Kidney (tissue), 14 donors: ENCODE results near the gene CA5B. TPM values are rescaled to one million over a fixed set of nuclear protein-coding genes. Genes with fewer than 3 reads are reported as not detected.

Experiments used
- DNase-seq, 5 donors: peaks; one replicate each; pipeline ENCODE4 v3.0.0-alpha.2; 2013 to 2020
- FAIRE-seq: peaks from 2 replicates; lab custom pipeline; 2012; peaks lifted over from hg19 to GRCh38; lab: Jason Lieb, UNC
- H3K27ac ChIP-seq, 2 donors: one replicate each; pipeline ENCODE4 v1.7.0; 2013; ENCODE audit warnings: low read depth in 2 of 2, low read length in 2 of 2, inconsistent platforms in 1 of 2
- H3K27me3 ChIP-seq: one replicate; pipeline ENCODE4 v1.7.1; 2013; ENCODE audit warnings: low read length, inconsistent platforms; ENCODE audit not compliant: control insufficient read depth, insufficient read depth
- H3K36me3 ChIP-seq, 3 donors: one replicate each; pipeline versions ENCODE4 v1.7.0 to v1.7.1; 2013; ENCODE audit warnings: low read length in 3 of 3, control low read depth in 1 of 3, inconsistent platforms in 1 of 3; ENCODE audit not compliant: insufficient read depth in 3 of 3, control insufficient read depth in 2 of 3
- H3K4me1 ChIP-seq, 3 donors: one replicate each; pipeline versions ENCODE4 v1.7.0 to v1.7.1; 2013; ENCODE audit warnings: low read length in 3 of 3, inconsistent platforms in 1 of 3, low read depth in 1 of 3; ENCODE audit not compliant: control insufficient read depth in 2 of 3, insufficient read depth in 2 of 3
- H3K4me3 ChIP-seq, 3 donors: one replicate each; pipeline versions ENCODE4 v1.7.0 to v1.8.1; 2013; ENCODE audit warnings: low read length in 3 of 3, control low read depth in 1 of 3, inconsistent platforms in 1 of 3
- H3K9ac ChIP-seq, 3 donors: one replicate each; pipeline versions ENCODE4 v1.7.0 to v1.7.1; 2013; ENCODE audit warnings: low read length in 3 of 3, control low read depth in 1 of 3, inconsistent platforms in 1 of 3
- H3K9me3 ChIP-seq, 3 donors: one replicate each; pipeline versions ENCODE4 v1.7.0 to v1.7.1; 2013; ENCODE audit warnings: low read length in 3 of 3, control low read depth in 1 of 3, inconsistent platforms in 1 of 3; ENCODE audit not compliant: control insufficient read depth in 2 of 3, insufficient read depth in 1 of 3
- CTCF ChIP-seq: IDR thresholded peaks from 3 replicates; pipeline ENCODE4 v1.5.1; 2012; ENCODE audit warnings: mild to moderate bottlenecking, moderate library complexity, borderline replicate concordance; ENCODE audit not compliant: insufficient read depth; ENCODE audit errors: extremely low read depth
- intact Hi-C: fragments of 100-400 bp; cut with DNase I; formaldehyde crosslinking; loops from one replicate; pipeline ENCODE4 v1.11.1; 2022
- polyA plus RNA-seq: library from polyadenylated mRNA; stranded (reverse); fragments of 350-450 nt; fragmentation: Illumina TruSeq; extraction: RNeasy Lipid Tissue Mini Kit (QIAGEN cat#74804); gene quantifications from one replicate; pipeline ENCODE4 v1.2.3, GENCODE V29; 2014; ENCODE audit warnings: low read depth, low replicate concordance; ENCODE audit not compliant: insufficient read depth
- total RNA-seq: library from RNA; stranded (reverse); fragmentation: NEBNext Ultra II Directional; extraction: Animal tissue kit (Norgen Biotek cat#: 25700); gene quantifications from one replicate; pipeline ENCODE4 v1.2.1, GENCODE V29; 2021
- donor health status: control.
- donor health status: control.
- donor health status: control.
- donor health status: control.
- donor health status: control.
- donor health status: DM: yes; HTN: yes; CAD: no.
- donor health status: Normal renal cell carcinoma (clear cell type).

CA5B gene
- total and polyA plus RNA-seq, 2 donors from 2014 or later: 1.9 to 18.2 TPM

GRCh38 chrX:15747626-15748173, 9.6 kb downstream of the CA5B start:
- intact Hi-C loops: no loop called here
- DNase-seq (no peak), FAIRE-seq (no peak)
- no peaks in the 10 kb centered on the region for H3K36me3 ChIP-seq
- H3K27ac ChIP-seq: no peak overlapping the region
- H3K4me3 ChIP-seq: no peak overlapping the region
- peaks cover 0 to 7% (median 6%) of the 10 kb centered on the region in 3 donors for H3K4me1 ChIP-seq
- TF ChIP-seq CTCF: no peak
- peaks cover 4% of the 10 kb centered on the region for H3K27me3 ChIP-seq
- no peaks in the 10 kb centered on the region for H3K9me3 ChIP-seq
- H3K9ac ChIP-seq: no peak overlapping the region

- H3K4me3 ChIP-seq: no peak overlapping the region
- no peaks in the 10 kb centered on the region for H3K36me3 ChIP-seq
- TF ChIP-seq CTCF: no peak
- H3K27ac ChIP-seq: no peak overlapping the region
- intact Hi-C loops: no loop called here
- H3K9ac ChIP-seq: no peak overlapping the region
- no peak for FAIRE-seq
- peaks cover 4% of the 10 kb centered on the region for H3K27me3 ChIP-seq
- H3K9me3 ChIP-seq: no peaks in the 10 kb centered on the region
- peaks cover 0 to 7% (median 6%) of the 10 kb centered on the region in 3 donors for H3K4me1 ChIP-seq
- DNase-seq: no peak
These were observed 10.8 kb downstream of the CA5B start for GRCh38 chrX:15748841-15749240.

- Histone ChIP-seq H3K27me3 (peaks cover 4% of the 10 kb centered on the region), H3K9me3 (no peaks in the 10 kb centered on the region), H3K4me1 (peaks cover 0 to 7% (median 6%) of the 10 kb centered on the region in 3 donors), H3K27ac (peak overlapping the region; percentile 63 to 84), H3K36me3 (no peaks in the 10 kb centered on the region), H3K4me3 (no peak overlapping the region), H3K9ac (no peak overlapping the region)
- FAIRE-seq (peak; percentile 60), DNase-seq (no peak)
- TF ChIP-seq CTCF: no peak
- intact Hi-C loops: no loop called here
These were observed 11.9 kb downstream of the CA5B start for GRCh38 chrX:15749642-15750610.
